HepG2 (cell line): ENCODE results near the gene CKS2. TPM values are rescaled to one million over a fixed set of nuclear protein-coding genes. Genes with fewer than 3 reads are reported as not detected.

Experiments used
- ARID2 ChIP-seq: sonication (generic); formaldehyde crosslinking; IDR thresholded peaks from 2 replicates; pipeline ENCODE4 v1.8.1; 2022; ENCODE audit warnings: mild to moderate bottlenecking, missing genetic modification reagents, borderline replicate concordance
- CBX1 ChIP-seq: IDR thresholded peaks from one replicate; pipeline ENCODE4 v1.6.1; 2016; ENCODE audit warnings: antibody characterized with exemption, low read depth
- HMG20B ChIP-seq: conservative IDR thresholded peaks from 2 replicates; pipeline ENCODE4 v1.6.1; 2016; ENCODE audit warnings: missing genetic modification reagents, missing compliant biosample characterization
- HNRNPUL1 ChIP-seq: fragments of 200-400 bp; formaldehyde crosslinking; IDR thresholded peaks from 2 replicates; pipeline ENCODE4 v1.6.1; 2017; ENCODE audit warnings: low read depth, mild to moderate bottlenecking, low read length, moderate library complexity
- MIER3 ChIP-seq: IDR thresholded peaks from 2 replicates; pipeline ENCODE4 v1.6.1; 2016; ENCODE audit warnings: missing compliant biosample characterization, borderline replicate concordance
- MYPOP ChIP-seq: sonication (generic); formaldehyde crosslinking; IDR thresholded peaks from 2 replicates; pipeline ENCODE4 v1.8.1; 2023; ENCODE audit warnings: mild to moderate bottlenecking, moderate library complexity, missing genetic modification reagents
- SP2 ChIP-seq: sonication (generic); formaldehyde crosslinking; IDR thresholded peaks from 2 replicates; pipeline ENCODE4 v1.5.1; 2020; ENCODE audit warnings: mild to moderate bottlenecking, missing genetic modification reagents
- SPEN ChIP-seq: sonication (generic); formaldehyde crosslinking; IDR thresholded peaks from 2 replicates; pipeline ENCODE4 v1.5.1; 2020; ENCODE audit warnings: low read depth, mild to moderate bottlenecking, missing genetic modification reagents
- SRF ChIP-seq: IDR thresholded peaks from 2 replicates; pipeline ENCODE4 v1.6.1; 2011; ENCODE audit warnings: mild to moderate bottlenecking, low read depth, low read length, moderate library complexity
- ZBTB20 ChIP-seq: sonication (generic); formaldehyde crosslinking; IDR thresholded peaks from 2 replicates; pipeline ENCODE4 v1.8.1; 2023; ENCODE audit warnings: missing genetic modification reagents, low read depth, mild to moderate bottlenecking, borderline replicate concordance
- ZNF678 ChIP-seq: sonication (generic); formaldehyde crosslinking; IDR thresholded peaks from 2 replicates; pipeline ENCODE4 v1.4.0; 2020; ENCODE audit warnings: mild to moderate bottlenecking, missing genetic modification reagents
- ZNF773 ChIP-seq: sonication (generic); formaldehyde crosslinking; IDR thresholded peaks from 2 replicates; pipeline ENCODE4 v1.4.0; 2020; ENCODE audit warnings: missing genetic modification reagents, borderline replicate concordance
- polyA plus RNA-seq, 8 experiments: library from polyadenylated mRNA; depleted of rRNA in 3 of 8; stranded (reverse) in 7 of 8; unstranded in 1 of 8; fragments of >200 nt; fragmentation: Illumina TruSeq in 4 of 8; extraction: Trizol in 4 of 8; gene quantifications; 2 replicates each; pipeline versions ENCODE4 v1.2.1 to v1.2.3, GENCODE V29; 2011 to 2016; ENCODE audit warnings: low read depth in 4 of 8, missing spikeins in 1 of 8, mixed read lengths in 1 of 8; ENCODE audit not compliant: insufficient read depth in 1 of 8
- total RNA-seq, 5 experiments: library from RNA; depleted of rRNA; stranded (reverse); fragments of >200 nt; fragmentation: Illumina TruSeq; extraction: Trizol; gene quantifications; 2 replicates each; pipeline ENCODE4 v1.2.3, GENCODE V29; 2016; ENCODE audit warnings: low read depth in 1 of 5
- TF ChIP-seq, protein P1 (sequence below): sonication (generic); formaldehyde crosslinking; IDR thresholded peaks from 2 replicates; pipeline ENCODE4 v1.4.0; 2020; ENCODE audit warnings: missing genetic modification reagents, borderline replicate concordance
- TF ChIP-seq, protein P2 (sequence below): sonication (generic); formaldehyde crosslinking; conservative IDR thresholded peaks from 2 replicates; pipeline ENCODE4 v1.4.0; 2020; ENCODE audit warnings: mild to moderate bottlenecking, missing genetic modification reagents, moderate library complexity
- TF ChIP-seq, protein P3 (sequence below): sonication (generic); formaldehyde crosslinking; IDR thresholded peaks from 2 replicates; pipeline ENCODE4 v1.9.0; 2021; ENCODE audit warnings: missing genetic modification reagents, mild to moderate bottlenecking, borderline replicate concordance
- TF ChIP-seq, protein P4 (sequence below): sonication (generic); formaldehyde crosslinking; IDR thresholded peaks from 2 replicates; pipeline ENCODE4 v1.4.0; 2020; ENCODE audit warnings: missing genetic modification reagents; ENCODE audit errors: not compliant biosample characterization

CKS2 gene
- total and polyA plus RNA-seq, 2 of the 13 experiments (the other 11 are each of a cell fraction or from before 2014, with no cell fraction given) = 251 to 317 TPM

GRCh38 chr9:89318123-89319014 lies 7.4 kb downstream of the CKS2 start, which contains the start of gene SECISBP2 (continued):
- TF ChIP-seq, protein P1, sequence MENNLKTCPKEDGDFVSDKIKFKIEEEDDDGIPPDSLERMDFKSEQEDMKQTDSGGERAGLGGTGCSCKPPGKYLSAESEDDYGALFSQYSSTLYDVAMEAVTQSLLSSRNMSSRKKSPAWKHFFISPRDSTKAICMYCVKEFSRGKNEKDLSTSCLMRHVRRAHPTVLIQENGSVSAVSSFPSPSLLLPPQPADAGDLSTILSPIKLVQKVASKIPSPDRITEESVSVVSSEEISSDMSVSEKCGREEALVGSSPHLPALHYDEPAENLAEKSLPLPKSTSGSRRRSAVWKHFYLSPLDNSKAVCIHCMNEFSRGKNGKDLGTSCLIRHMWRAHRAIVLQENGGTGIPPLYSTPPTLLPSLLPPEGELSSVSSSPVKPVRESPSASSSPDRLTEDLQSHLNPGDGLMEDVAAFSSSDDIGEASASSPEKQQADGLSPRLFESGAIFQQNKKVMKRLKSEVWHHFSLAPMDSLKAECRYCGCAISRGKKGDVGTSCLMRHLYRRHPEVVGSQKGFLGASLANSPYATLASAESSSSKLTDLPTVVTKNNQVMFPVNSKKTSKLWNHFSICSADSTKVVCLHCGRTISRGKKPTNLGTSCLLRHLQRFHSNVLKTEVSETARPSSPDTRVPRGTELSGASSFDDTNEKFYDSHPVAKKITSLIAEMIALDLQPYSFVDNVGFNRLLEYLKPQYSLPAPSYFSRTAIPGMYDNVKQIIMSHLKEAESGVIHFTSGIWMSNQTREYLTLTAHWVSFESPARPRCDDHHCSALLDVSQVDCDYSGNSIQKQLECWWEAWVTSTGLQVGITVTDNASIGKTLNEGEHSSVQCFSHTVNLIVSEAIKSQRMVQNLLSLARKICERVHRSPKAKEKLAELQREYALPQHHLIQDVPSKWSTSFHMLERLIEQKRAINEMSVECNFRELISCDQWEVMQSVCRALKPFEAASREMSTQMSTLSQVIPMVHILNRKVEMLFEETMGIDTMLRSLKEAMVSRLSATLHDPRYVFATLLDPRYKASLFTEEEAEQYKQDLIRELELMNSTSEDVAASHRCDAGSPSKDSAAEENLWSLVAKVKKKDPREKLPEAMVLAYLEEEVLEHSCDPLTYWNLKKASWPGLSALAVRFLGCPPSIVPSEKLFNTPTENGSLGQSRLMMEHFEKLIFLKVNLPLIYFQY (CRISPR knock-in tag) = no peak; the same call in none of the 2 replicates
- TF ChIP-seq CBX1 (no peak), SRF (peak; percentile 54; the same call in 1 of the 2 replicates), ARID2 (CRISPR knock-in tag) (peak; percentile 35; the same call in 1 of the 2 replicates), MYPOP (CRISPR knock-in tag) (peak; percentile 100), ZNF773 (CRISPR knock-in tag) (peak; percentile 39; the same call in 1 of the 2 replicates), ZBTB20 (peak; percentile 85), ZNF678 (peak; percentile 89; the same call in 1 of the 2 replicates), SP2 (CRISPR knock-in tag) (peak; percentile 95), HMG20B (CRISPR knock-in tag) (no peak), HNRNPUL1 (peak; percentile 56; the same call in 1 of the 2 replicates), MIER3 (peak; percentile 84; the same call in 1 of the 2 replicates), SPEN (peak; percentile 98)
- TF ChIP-seq, protein P2, sequence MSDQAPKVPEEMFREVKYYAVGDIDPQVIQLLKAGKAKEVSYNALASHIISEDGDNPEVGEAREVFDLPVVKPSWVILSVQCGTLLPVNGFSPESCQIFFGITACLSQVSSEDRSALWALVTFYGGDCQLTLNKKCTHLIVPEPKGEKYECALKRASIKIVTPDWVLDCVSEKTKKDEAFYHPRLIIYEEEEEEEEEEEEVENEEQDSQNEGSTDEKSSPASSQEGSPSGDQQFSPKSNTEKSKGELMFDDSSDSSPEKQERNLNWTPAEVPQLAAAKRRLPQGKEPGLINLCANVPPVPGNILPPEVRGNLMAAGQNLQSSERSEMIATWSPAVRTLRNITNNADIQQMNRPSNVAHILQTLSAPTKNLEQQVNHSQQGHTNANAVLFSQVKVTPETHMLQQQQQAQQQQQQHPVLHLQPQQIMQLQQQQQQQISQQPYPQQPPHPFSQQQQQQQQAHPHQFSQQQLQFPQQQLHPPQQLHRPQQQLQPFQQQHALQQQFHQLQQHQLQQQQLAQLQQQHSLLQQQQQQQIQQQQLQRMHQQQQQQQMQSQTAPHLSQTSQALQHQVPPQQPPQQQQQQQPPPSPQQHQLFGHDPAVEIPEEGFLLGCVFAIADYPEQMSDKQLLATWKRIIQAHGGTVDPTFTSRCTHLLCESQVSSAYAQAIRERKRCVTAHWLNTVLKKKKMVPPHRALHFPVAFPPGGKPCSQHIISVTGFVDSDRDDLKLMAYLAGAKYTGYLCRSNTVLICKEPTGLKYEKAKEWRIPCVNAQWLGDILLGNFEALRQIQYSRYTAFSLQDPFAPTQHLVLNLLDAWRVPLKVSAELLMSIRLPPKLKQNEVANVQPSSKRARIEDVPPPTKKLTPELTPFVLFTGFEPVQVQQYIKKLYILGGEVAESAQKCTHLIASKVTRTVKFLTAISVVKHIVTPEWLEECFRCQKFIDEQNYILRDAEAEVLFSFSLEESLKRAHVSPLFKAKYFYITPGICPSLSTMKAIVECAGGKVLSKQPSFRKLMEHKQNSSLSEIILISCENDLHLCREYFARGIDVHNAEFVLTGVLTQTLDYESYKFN (CRISPR knock-in tag) = peak; percentile 56; the same call in 1 of the 2 replicates
- TF ChIP-seq, protein P3, sequence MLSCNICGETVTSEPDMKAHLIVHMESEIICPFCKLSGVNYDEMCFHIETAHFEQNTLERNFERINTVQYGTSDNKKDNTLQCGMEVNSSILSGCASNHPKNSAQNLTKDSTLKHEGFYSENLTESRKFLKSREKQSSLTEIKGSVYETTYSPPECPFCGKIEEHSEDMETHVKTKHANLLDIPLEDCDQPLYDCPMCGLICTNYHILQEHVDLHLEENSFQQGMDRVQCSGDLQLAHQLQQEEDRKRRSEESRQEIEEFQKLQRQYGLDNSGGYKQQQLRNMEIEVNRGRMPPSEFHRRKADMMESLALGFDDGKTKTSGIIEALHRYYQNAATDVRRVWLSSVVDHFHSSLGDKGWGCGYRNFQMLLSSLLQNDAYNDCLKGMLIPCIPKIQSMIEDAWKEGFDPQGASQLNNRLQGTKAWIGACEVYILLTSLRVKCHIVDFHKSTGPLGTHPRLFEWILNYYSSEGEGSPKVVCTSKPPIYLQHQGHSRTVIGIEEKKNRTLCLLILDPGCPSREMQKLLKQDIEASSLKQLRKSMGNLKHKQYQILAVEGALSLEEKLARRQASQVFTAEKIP (CRISPR knock-in tag) = no peak
- TF ChIP-seq, protein P4, sequence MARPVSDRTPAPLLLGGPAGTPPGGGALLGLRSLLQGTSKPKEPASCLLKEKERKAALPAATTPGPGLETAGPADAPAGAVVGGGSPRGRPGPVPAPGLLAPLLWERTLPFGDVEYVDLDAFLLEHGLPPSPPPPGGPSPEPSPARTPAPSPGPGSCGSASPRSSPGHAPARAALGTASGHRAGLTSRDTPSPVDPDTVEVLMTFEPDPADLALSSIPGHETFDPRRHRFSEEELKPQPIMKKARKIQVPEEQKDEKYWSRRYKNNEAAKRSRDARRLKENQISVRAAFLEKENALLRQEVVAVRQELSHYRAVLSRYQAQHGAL = peak; percentile 22
